Measurements from ENCODE around the gene SLC9A7. TPM values are rescaled to one million over a fixed set of nuclear protein-coding genes. Genes with fewer than 3 reads are reported as not detected.
A peak's percentile ranks its signal among the peaks of the same experiment; 100 is the strongest.

Gene SLC9A7
- total and polyA plus RNA-seq, 2 donors (not counting 3 experiments of a cell fraction or from before 2014, with no cell fraction given): 4.6 to 7.5 TPM

GRCh38 chrX:46626566-46626965, 132.4 kb downstream of the SLC9A7 start:
- FAIRE-seq: peak; percentile 98

More at GRCh38 chrX:46626566-46626965, 132.4 kb downstream of the SLC9A7 start:
- H3K27ac ChIP-seq (ENCODE audit: insufficient read depth, low read depth, low read length): peak overlapping the region; percentile 67
- H3K79me2 ChIP-seq (ENCODE audit: control insufficient read depth, insufficient read depth, low read length): no peaks in the 10 kb centered on the region
- H3K4me2 ChIP-seq (ENCODE audit: insufficient read depth, low read length): no peak overlapping the region
- TF ChIP-seq POLR2A (IDR thresholded peaks at IDR 0.05; ENCODE audit: low read depth, low read length) (no peak), MAX (IDR thresholded peaks at IDR 0.05; ENCODE audit: insufficient read depth, insufficient read length) (no peak), JUN (IDR thresholded peaks at IDR 0.05; ENCODE audit: borderline replicate concordance, insufficient read depth, insufficient read length, low read depth) (peak; percentile 42), MYC (IDR thresholded peaks at IDR 0.05; ENCODE audit: low read depth, low read length) (no peak), GATA2 (IDR thresholded peaks at IDR 0.05; ENCODE audit: insufficient read depth, insufficient read length, low read depth, low read length) (no peak), FOS (IDR thresholded peaks at IDR 0.05; ENCODE audit: borderline replicate concordance, insufficient read depth, low read length) (peak; percentile 44), POLR2AphosphoS5 (IDR thresholded peaks at IDR 0.05; ENCODE audit: insufficient read depth, low read depth, low read length) (peak; percentile 20), EZH2 (IDR thresholded peaks at IDR 0.05; ENCODE audit: borderline replicate concordance, low read depth, low read length, severe bottlenecking) (no peak)
- TF ChIP-seq, protein P1, sequence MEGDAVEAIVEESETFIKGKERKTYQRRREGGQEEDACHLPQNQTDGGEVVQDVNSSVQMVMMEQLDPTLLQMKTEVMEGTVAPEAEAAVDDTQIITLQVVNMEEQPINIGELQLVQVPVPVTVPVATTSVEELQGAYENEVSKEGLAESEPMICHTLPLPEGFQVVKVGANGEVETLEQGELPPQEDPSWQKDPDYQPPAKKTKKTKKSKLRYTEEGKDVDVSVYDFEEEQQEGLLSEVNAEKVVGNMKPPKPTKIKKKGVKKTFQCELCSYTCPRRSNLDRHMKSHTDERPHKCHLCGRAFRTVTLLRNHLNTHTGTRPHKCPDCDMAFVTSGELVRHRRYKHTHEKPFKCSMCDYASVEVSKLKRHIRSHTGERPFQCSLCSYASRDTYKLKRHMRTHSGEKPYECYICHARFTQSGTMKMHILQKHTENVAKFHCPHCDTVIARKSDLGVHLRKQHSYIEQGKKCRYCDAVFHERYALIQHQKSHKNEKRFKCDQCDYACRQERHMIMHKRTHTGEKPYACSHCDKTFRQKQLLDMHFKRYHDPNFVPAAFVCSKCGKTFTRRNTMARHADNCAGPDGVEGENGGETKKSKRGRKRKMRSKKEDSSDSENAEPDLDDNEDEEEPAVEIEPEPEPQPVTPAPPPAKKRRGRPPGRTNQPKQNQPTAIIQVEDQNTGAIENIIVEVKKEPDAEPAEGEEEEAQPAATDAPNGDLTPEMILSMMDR (IDR thresholded peaks at IDR 0.05; ENCODE audit: extremely low read depth in 1 of 2, insufficient read depth in 1 of 2, low read depth in 1 of 2, low read length in 2 of 2): no peak
- dilution Hi-C loops (cut with MboI; ENCODE audit: extremely low pct_ligation_motif_present, low sequenced_read_pairs) (no loop called here), intact Hi-C loops (cut with micrococcal nuclease) (loop anchor here (1.0 kb wide), 2 partner anchors 39 to 51 kb away; no protein-coding TSS in a partner anchor)
- H3K4me1 ChIP-seq (ENCODE audit: control insufficient read depth, extremely low read depth, insufficient read depth, low read length): peaks cover 32% of the 10 kb centered on the region
- no peaks in the 10 kb centered on the region for H3K9me1 ChIP-seq (replicated peaks; ENCODE audit: control insufficient read depth, extremely low read depth, insufficient read depth, low read length)
- no peaks in the 10 kb centered on the region for H4K20me1 ChIP-seq (replicated peaks; ENCODE audit: control insufficient read depth, extremely low read depth, insufficient read depth, low read length)
- H3K9ac ChIP-seq (replicated peaks; ENCODE audit: extremely low read depth, insufficient read depth, low read length): no peak overlapping the region
- H2AFZ ChIP-seq (ENCODE audit: low read depth, low read length): peak overlapping the region; percentile 64
- H3K4me3 ChIP-seq (replicated peaks in 1 of 3; ENCODE audit: insufficient read depth in 1 of 3, low read depth in 1 of 3, low read length in 3 of 3): no peak overlapping the region
- CTCF ChIA-PET: interaction anchor here (2.6 kb wide), 1 partner anchor 28 kb away, joined by 7 read pairs; no protein-coding TSS in a partner anchor
- H3K27me3 ChIP-seq (ENCODE audit: control insufficient read depth in 2 of 2, insufficient read depth in 2 of 2, low read length in 2 of 2): no peaks in the 10 kb centered on the region
- POLR2A ChIA-PET: no interaction called here
- H3K36me3 ChIP-seq (ENCODE audit: control insufficient read depth in 2 of 2, extremely low read depth in 1 of 2, insufficient read depth in 2 of 2, low read length in 2 of 2): no peaks in the 10 kb centered on the region
- BruUV-seq (replicated peaks): no TSS peak
- no peaks in the 10 kb centered on the region for H3K9me3 ChIP-seq (replicated peaks; ENCODE audit: control insufficient read depth, insufficient read depth, low read length)
- peak; percentile 90 for DNase-seq (ENCODE audit: low read depth, low spot score)
